SK-N-SH (cell line): ENCODE results near the gene ARAP2. TPM values are rescaled to one million over a fixed set of nuclear protein-coding genes. Genes with fewer than 3 reads are reported as not detected.

ENCODE experiments used
- CTCF ChIA-PET: fragments of 300-600, 350-600 bp; formaldehyde crosslinking; extraction: SDS; loops from one replicate; lab custom pipeline; 2021; lab: Yijun Ruan, JAX
- POLR2A ChIA-PET: fragments of 350-600 bp; sonication (Branson Sonifier 250); formaldehyde crosslinking; extraction: SDS; loops from one replicate; lab custom pipeline; 2020; ENCODE audit warnings: antibody characterized with exemption, inconsistent platforms; lab: Yijun Ruan, JAX
- DNase-seq: peaks from one replicate; pipeline ENCODE4 v3.0.0; 2012
- H2AFZ ChIP-seq: fragments of 200-600 bp; sonication (generic); 2 replicates; pipeline ENCODE4 v1.8.1; 2016; ENCODE audit warnings: antibody characterized with exemption, mild to moderate bottlenecking, low read depth
- H3F3A ChIP-seq: fragments of 200-600 bp; sonication (generic); replicated peaks from 2 replicates; pipeline ENCODE3; 2016; ENCODE audit warnings: antibody characterized with exemption, mild to moderate bottlenecking; ENCODE audit not compliant: insufficient read depth
- H3K27ac ChIP-seq, 2 experiments: fragments of 200-500 bp in 1 of 2; fragments of 200-600 bp in 1 of 2; sonication (Bioruptor generic) in 1 of 2; sonication (generic), shearing (Covaris generic) in 1 of 2; 2 replicates each; pipeline versions ENCODE4 v1.5.1 to v1.6.1; 2014 to 2016; ENCODE audit warnings: low read depth in 2 of 2, inconsistent platforms in 1 of 2, low read length in 1 of 2, mild to moderate bottlenecking in 1 of 2, mixed read lengths in 1 of 2
- H3K27me3 ChIP-seq: fragments of 200-600 bp; sonication (generic), shearing (Covaris generic); 2 replicates; pipeline ENCODE4 v1.6.1; 2016; ENCODE audit warnings: mixed run types; ENCODE audit not compliant: insufficient read depth
- H3K36me3 ChIP-seq, 2 experiments: fragments of 200-500 bp in 1 of 2; fragments of 200-600 bp in 1 of 2; sonication (Bioruptor generic) in 1 of 2; sonication (generic) in 1 of 2; replicated peaks in 1 of 2; 2 replicates each; pipeline versions ENCODE3 to v1.5.1; 2014 to 2016; ENCODE audit warnings: low read length in 1 of 2, mild to moderate bottlenecking in 1 of 2; ENCODE audit not compliant: insufficient read depth in 2 of 2, control insufficient read depth in 1 of 2
- H3K4me1 ChIP-seq, 2 experiments: fragments of 200-500 bp in 1 of 2; fragments of 200-600 bp in 1 of 2; sonication (Bioruptor generic) in 1 of 2; sonication (generic), shearing (Covaris generic) in 1 of 2; 2 replicates each; pipeline versions ENCODE4 v1.5.1 to v1.6.1; 2014 to 2016; ENCODE audit warnings: low read depth in 1 of 2, low read length in 1 of 2, mixed run types in 1 of 2; ENCODE audit not compliant: insufficient read depth in 2 of 2, control insufficient read depth in 1 of 2
- H3K4me2 ChIP-seq: fragments of 200-600 bp; sonication (generic), shearing (Covaris generic); 2 replicates; pipeline ENCODE4 v1.6.1; 2017; ENCODE audit warnings: mixed run types
- H3K4me3 ChIP-seq, 2 experiments: fragments of 200-500 bp in 1 of 2; fragments of 200-600 bp in 1 of 2; sonication (Bioruptor generic) in 1 of 2; sonication (generic), shearing (Covaris generic) in 1 of 2; 2 replicates each; pipeline versions ENCODE4 v1.5.1 to v1.8.1; 2014 to 2016; ENCODE audit warnings: low read depth in 2 of 2, inconsistent platforms in 1 of 2, low read length in 1 of 2, mild to moderate bottlenecking in 1 of 2, mixed read lengths in 1 of 2, moderate library complexity in 1 of 2
- H3K79me2 ChIP-seq: fragments of 200-600 bp; sonication (generic); 2 replicates; pipeline ENCODE4 v1.8.1; 2017; ENCODE audit warnings: mild to moderate bottlenecking; ENCODE audit not compliant: insufficient read depth
- H3K9ac ChIP-seq: fragments of 200-600 bp; sonication (generic); 2 replicates; pipeline ENCODE4 v1.6.1; 2017; ENCODE audit warnings: mixed run types
- H3K9me2 ChIP-seq: fragments of 200-600 bp; sonication (generic); 2 replicates; pipeline ENCODE4 v1.6.1; 2017; ENCODE audit warnings: mixed run types
- H3K9me3 ChIP-seq: fragments of 200-600 bp; sonication (generic); 2 replicates; pipeline ENCODE4 v1.6.1; 2017; ENCODE audit warnings: mixed run types, mild to moderate bottlenecking, moderate library complexity
- H4K20me1 ChIP-seq: fragments of 200-600 bp; sonication (generic); 2 replicates; pipeline ENCODE4 v1.6.1; 2017; ENCODE audit warnings: mild to moderate bottlenecking, mixed run types; ENCODE audit not compliant: insufficient read depth
- EP300 ChIP-seq, 2 experiments: IDR thresholded peaks; 2 replicates each; pipeline versions ENCODE4 v1.4.0 to v1.6.1; 2012; ENCODE audit warnings: borderline replicate concordance in 1 of 2, low read depth in 1 of 2, low read length in 1 of 2
- EZH2phosphoT487 ChIP-seq: fragments of 200-600 bp; sonication (generic); IDR thresholded peaks from 2 replicates; pipeline ENCODE4 v1.6.1; 2017; ENCODE audit warnings: low read depth, mixed run types, mild to moderate bottlenecking, antibody characterized with exemption, moderate library complexity, borderline replicate concordance
- FOSL2 ChIP-seq: IDR thresholded peaks from 2 replicates; pipeline ENCODE4 v1.4.0; 2012; ENCODE audit warnings: low read depth, mild to moderate bottlenecking, moderate library complexity, borderline replicate concordance
- GABPA ChIP-seq: IDR thresholded peaks from 2 replicates; pipeline ENCODE4 v1.4.0; 2012; ENCODE audit warnings: low read depth, mild to moderate bottlenecking
- GATA2 ChIP-seq: sonication (generic); formaldehyde crosslinking; IDR thresholded peaks from 2 replicates; pipeline ENCODE4 v1.5.0; 2020; ENCODE audit warnings: mild to moderate bottlenecking, missing genetic modification reagents
- IRF3 ChIP-seq: fragments of 150-350 bp; IDR thresholded peaks from 2 replicates; pipeline ENCODE4 v1.6.1; 2016; ENCODE audit warnings: mild to moderate bottlenecking, low read depth, low read length
- JUND ChIP-seq: IDR thresholded peaks from 2 replicates; pipeline ENCODE4 v1.4.0; 2012
- NFIC ChIP-seq: IDR thresholded peaks from 2 replicates; pipeline ENCODE4 v1.4.0; 2012; ENCODE audit warnings: borderline replicate concordance
- NRF1 ChIP-seq: IDR thresholded peaks from 2 replicates; pipeline ENCODE4 v1.6.1; 2012; ENCODE audit warnings: low read depth, mild to moderate bottlenecking, low read length
- PBX3 ChIP-seq: IDR thresholded peaks from 2 replicates; pipeline ENCODE4; 2012
- RAD21 ChIP-seq: IDR thresholded peaks from 2 replicates; pipeline ENCODE4 v1.6.1; 2012; ENCODE audit warnings: mild to moderate bottlenecking, low read length
- RCOR1 ChIP-seq: fragments of 150-350 bp; IDR thresholded peaks from 2 replicates; pipeline ENCODE4 v1.6.1; 2017; ENCODE audit warnings: antibody characterized with exemption, low read length
- RFX5 ChIP-seq: IDR thresholded peaks from 2 replicates; pipeline ENCODE4 v1.6.1; 2012; ENCODE audit warnings: mild to moderate bottlenecking, improper control_type of control experiment, low read length
- RXRA ChIP-seq: IDR thresholded peaks from 2 replicates; pipeline ENCODE4 v1.4.0; 2012; ENCODE audit warnings: low read depth, mild to moderate bottlenecking, borderline replicate concordance
- SIN3A ChIP-seq: IDR thresholded peaks from 2 replicates; pipeline ENCODE4 v1.6.1; 2012; ENCODE audit warnings: low read depth, mild to moderate bottlenecking, low read length, moderate library complexity, borderline replicate concordance
- SMC3 ChIP-seq: IDR thresholded peaks from 2 replicates; pipeline ENCODE4 v1.6.1; 2012; ENCODE audit warnings: low read depth, low read length, improper control_type of control experiment
- TAF1 ChIP-seq: IDR thresholded peaks from 2 replicates; pipeline ENCODE4 v1.6.1; 2012; ENCODE audit warnings: low read depth, mild to moderate bottlenecking, low read length, moderate library complexity, borderline replicate concordance
- YY1 ChIP-seq: IDR thresholded peaks from 2 replicates; pipeline ENCODE4 v1.4.0; 2012; ENCODE audit warnings: low read depth, mild to moderate bottlenecking
- WGBS: methylation state at CpG from one replicate; pipeline ENCODE4 v1.1.6; 2017; ENCODE audit warnings: low lambda C conversion rate; 5-methylcytosine and 5-hydroxymethylcytosine counted together
- polyA plus RNA-seq, 3 experiments: library from polyadenylated mRNA; depleted of rRNA; stranded (reverse); fragments of >200 nt; gene quantifications; 2 replicates each; pipeline ENCODE4 v1.2.3, GENCODE V29; 2012
- TF ChIP-seq, protein P1 (sequence below): IDR thresholded peaks from 2 replicates; pipeline ENCODE4 v1.6.1; 2012; ENCODE audit warnings: mild to moderate bottlenecking, low read depth, low read length, moderate library complexity
- TF ChIP-seq, protein P2 (sequence below): fragments of 200-600 bp; sonication (generic); IDR thresholded peaks from 2 replicates; pipeline ENCODE4 v1.6.1; 2017; ENCODE audit warnings: antibody characterized with exemption, mild to moderate bottlenecking, moderate library complexity

ARAP2 gene
- polyA plus RNA-seq, 1 of the 3 experiments (the other 2 are of a cell fraction), result not detected

DNA sequence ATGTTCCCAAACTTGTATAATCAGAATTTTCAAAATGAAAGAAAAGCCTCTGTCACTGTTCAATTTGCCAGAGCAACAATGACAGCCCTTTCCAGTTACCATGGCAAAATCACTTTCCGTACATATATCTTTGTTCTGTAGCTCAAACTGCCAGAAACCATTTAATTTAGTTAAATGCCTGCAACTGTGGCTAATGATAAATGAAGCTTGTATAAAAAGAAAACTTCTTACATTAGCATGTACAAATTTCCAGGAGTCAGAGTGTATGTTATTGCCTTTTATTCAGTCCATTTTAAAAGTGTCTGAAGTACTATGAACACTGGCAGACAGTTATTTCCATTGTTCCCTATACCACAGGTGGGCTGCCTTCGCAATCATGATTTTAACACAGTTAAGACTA lies 30.3 kb downstream of the ARAP2 start:
- Histone ChIP-seq H3K9me3 (no peaks in the 10 kb centered on the region), H3F3A (no peaks in the 10 kb centered on the region), H4K20me1 (no peaks in the 10 kb centered on the region), H3K27ac (no peak overlapping the region), H3K9me2 (no peaks in the 10 kb centered on the region), H3K4me2 (no peak overlapping the region), H3K79me2 (no peaks in the 10 kb centered on the region), H3K4me3 (no peak overlapping the region), H3K4me1 (no peaks in the 10 kb centered on the region), H3K27me3 (no peaks in the 10 kb centered on the region), H3K36me3 (no peaks in the 10 kb centered on the region), H2AFZ (no peak overlapping the region), H3K9ac (no peak overlapping the region)
- no peak for TF ChIP-seq NRF1
- no peak for TF ChIP-seq PBX3
- TF ChIP-seq EP300 (IDR thresholded peaks at IDR 0.05; ENCODE audit: borderline replicate concordance in 1 of 2, low read depth in 1 of 2, low read length in 1 of 2), result no peak
- TF ChIP-seq GABPA, result no peak
- TF ChIP-seq, protein P1, sequence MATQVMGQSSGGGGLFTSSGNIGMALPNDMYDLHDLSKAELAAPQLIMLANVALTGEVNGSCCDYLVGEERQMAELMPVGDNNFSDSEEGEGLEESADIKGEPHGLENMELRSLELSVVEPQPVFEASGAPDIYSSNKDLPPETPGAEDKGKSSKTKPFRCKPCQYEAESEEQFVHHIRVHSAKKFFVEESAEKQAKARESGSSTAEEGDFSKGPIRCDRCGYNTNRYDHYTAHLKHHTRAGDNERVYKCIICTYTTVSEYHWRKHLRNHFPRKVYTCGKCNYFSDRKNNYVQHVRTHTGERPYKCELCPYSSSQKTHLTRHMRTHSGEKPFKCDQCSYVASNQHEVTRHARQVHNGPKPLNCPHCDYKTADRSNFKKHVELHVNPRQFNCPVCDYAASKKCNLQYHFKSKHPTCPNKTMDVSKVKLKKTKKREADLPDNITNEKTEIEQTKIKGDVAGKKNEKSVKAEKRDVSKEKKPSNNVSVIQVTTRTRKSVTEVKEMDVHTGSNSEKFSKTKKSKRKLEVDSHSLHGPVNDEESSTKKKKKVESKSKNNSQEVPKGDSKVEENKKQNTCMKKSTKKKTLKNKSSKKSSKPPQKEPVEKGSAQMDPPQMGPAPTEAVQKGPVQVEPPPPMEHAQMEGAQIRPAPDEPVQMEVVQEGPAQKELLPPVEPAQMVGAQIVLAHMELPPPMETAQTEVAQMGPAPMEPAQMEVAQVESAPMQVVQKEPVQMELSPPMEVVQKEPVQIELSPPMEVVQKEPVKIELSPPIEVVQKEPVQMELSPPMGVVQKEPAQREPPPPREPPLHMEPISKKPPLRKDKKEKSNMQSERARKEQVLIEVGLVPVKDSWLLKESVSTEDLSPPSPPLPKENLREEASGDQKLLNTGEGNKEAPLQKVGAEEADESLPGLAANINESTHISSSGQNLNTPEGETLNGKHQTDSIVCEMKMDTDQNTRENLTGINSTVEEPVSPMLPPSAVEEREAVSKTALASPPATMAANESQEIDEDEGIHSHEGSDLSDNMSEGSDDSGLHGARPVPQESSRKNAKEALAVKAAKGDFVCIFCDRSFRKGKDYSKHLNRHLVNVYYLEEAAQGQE, result no peak
- TF ChIP-seq NFIC, result no peak
- TF ChIP-seq TAF1, result no peak
- TF ChIP-seq RXRA, result no peak
- no peak for TF ChIP-seq SIN3A
- TF ChIP-seq RFX5, result no peak
- no peak for TF ChIP-seq SMC3
- TF ChIP-seq RCOR1, result no peak
- TF ChIP-seq FOSL2, result no peak
- TF ChIP-seq IRF3, result no peak
- no peak for TF ChIP-seq GATA2 (CRISPR knock-in tag)
- TF ChIP-seq RAD21, result no peak
- no peak for TF ChIP-seq EZH2phosphoT487
- TF ChIP-seq JUND, result no peak
- TF ChIP-seq, protein P2, sequence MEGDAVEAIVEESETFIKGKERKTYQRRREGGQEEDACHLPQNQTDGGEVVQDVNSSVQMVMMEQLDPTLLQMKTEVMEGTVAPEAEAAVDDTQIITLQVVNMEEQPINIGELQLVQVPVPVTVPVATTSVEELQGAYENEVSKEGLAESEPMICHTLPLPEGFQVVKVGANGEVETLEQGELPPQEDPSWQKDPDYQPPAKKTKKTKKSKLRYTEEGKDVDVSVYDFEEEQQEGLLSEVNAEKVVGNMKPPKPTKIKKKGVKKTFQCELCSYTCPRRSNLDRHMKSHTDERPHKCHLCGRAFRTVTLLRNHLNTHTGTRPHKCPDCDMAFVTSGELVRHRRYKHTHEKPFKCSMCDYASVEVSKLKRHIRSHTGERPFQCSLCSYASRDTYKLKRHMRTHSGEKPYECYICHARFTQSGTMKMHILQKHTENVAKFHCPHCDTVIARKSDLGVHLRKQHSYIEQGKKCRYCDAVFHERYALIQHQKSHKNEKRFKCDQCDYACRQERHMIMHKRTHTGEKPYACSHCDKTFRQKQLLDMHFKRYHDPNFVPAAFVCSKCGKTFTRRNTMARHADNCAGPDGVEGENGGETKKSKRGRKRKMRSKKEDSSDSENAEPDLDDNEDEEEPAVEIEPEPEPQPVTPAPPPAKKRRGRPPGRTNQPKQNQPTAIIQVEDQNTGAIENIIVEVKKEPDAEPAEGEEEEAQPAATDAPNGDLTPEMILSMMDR, result no peak
- no peak for TF ChIP-seq YY1
- DNase-seq, result no peak
- CTCF ChIA-PET, result no interaction called here
- POLR2A ChIA-PET, result no interaction called here
- 7% methylated on average over 2 of the region's 2 CpGs for WGBS
